OCI-LY7 (cell line): ENCODE measurements around the gene NMRK2. TPM values are rescaled to one million over a fixed set of nuclear protein-coding genes. Genes with fewer than 3 reads are reported as not detected.

Source experiments
- BruUV-seq: library from RNA; stranded (reverse); fragments of 400-500 nt; replicated peaks from 2 replicates; lab custom pipeline; 2021; lab: Mats Ljungman, UMichigan
- CTCF ChIA-PET: fragments of 300-600 bp; sonication (Branson Sonifier 250); formaldehyde crosslinking; loops from one replicate; lab custom pipeline; 2022; ENCODE audit warnings: antibody characterized with exemption; ENCODE audit not compliant: unreplicated experiment; lab: Charles Lee
- POLR2A ChIA-PET: fragments of 300-600 bp; sonication (Branson Sonifier 250); formaldehyde crosslinking; loops from one replicate; lab custom pipeline; 2022; ENCODE audit warnings: antibody characterized with exemption; lab: Charles Lee
- DNase-seq: peaks from one replicate; pipeline ENCODE4 v3.0.0-alpha.2; 2015; ENCODE audit warnings: low spot score
- H2AFZ ChIP-seq: fragments of 200-600 bp; sonication (generic), shearing (Covaris generic); 2 replicates; pipeline ENCODE4 v1.6.1; 2014; ENCODE audit warnings: mild to moderate bottlenecking, antibody characterized with exemption, low read length, moderate library complexity
- H3K27ac ChIP-seq: fragments of 200-600 bp; sonication (generic); 2 replicates; pipeline ENCODE4 v1.5.1; 2014; ENCODE audit warnings: mixed run types, low read depth, mild to moderate bottlenecking, moderate library complexity, low read length, inconsistent platforms; ENCODE audit not compliant: poor library complexity, severe bottlenecking
- H3K36me3 ChIP-seq: fragments of 200-600 bp; sonication (generic); 2 replicates; pipeline ENCODE4 v1.6.1; 2014; ENCODE audit warnings: mild to moderate bottlenecking, antibody characterized with exemption, low read length, moderate library complexity, mixed read lengths; ENCODE audit not compliant: insufficient read depth
- H3K4me1 ChIP-seq: fragments of 200-600 bp; sonication (generic); 2 replicates; pipeline ENCODE4 v1.5.1; 2014; ENCODE audit warnings: mild to moderate bottlenecking, low read length; ENCODE audit not compliant: insufficient read depth, poor library complexity, severe bottlenecking
- H3K4me2 ChIP-seq: fragments of 200-600 bp; sonication (generic); 2 replicates; pipeline ENCODE4 v1.6.1; 2014; ENCODE audit warnings: mild to moderate bottlenecking, low read length
- H3K4me3 ChIP-seq: fragments of 200-600 bp; sonication (generic); 2 replicates; pipeline ENCODE4 v1.5.1; 2014; ENCODE audit warnings: mild to moderate bottlenecking, low read depth, low read length; ENCODE audit not compliant: poor library complexity, severe bottlenecking
- H3K79me2 ChIP-seq: fragments of 200-600 bp; sonication (generic); 2 replicates; pipeline ENCODE4 v1.6.1; 2016; ENCODE audit warnings: low read depth, mild to moderate bottlenecking, low read length, moderate library complexity, mixed read lengths; ENCODE audit not compliant: insufficient read depth
- H3K9me2 ChIP-seq: fragments of 200-600 bp; sonication (generic); 2 replicates; pipeline ENCODE4 v1.6.1; 2016; ENCODE audit warnings: mild to moderate bottlenecking, low read length, mixed read lengths; ENCODE audit not compliant: insufficient read depth
- H3K9me3 ChIP-seq: fragments of 200-600 bp; sonication (generic); 2 replicates; pipeline ENCODE4 v1.6.1; 2014; ENCODE audit warnings: mild to moderate bottlenecking, mixed run types, low read length, mixed read lengths
- H4K20me1 ChIP-seq: fragments of 200-600 bp; sonication (generic); 2 replicates; pipeline ENCODE4 v1.6.1; 2014; ENCODE audit warnings: mild to moderate bottlenecking, antibody characterized with exemption, low read length, moderate library complexity, mixed read lengths; ENCODE audit not compliant: insufficient read depth
- CTCF ChIP-seq: fragments of 200-600 bp; sonication (generic); conservative IDR thresholded peaks from 2 replicates; pipeline ENCODE4 v1.5.1; 2014; ENCODE audit warnings: mild to moderate bottlenecking, antibody characterized with exemption, low read length, moderate library complexity, mixed read lengths
- EZH2phosphoT487 ChIP-seq: fragments of 200-600 bp; sonication (generic); IDR thresholded peaks from 2 replicates; pipeline ENCODE4 v1.6.1; 2018; ENCODE audit warnings: low read depth, borderline replicate concordance, mild to moderate bottlenecking, mixed run types, antibody characterized with exemption, low read length, moderate library complexity, mixed read lengths
- intact Hi-C: fragments of 100-400 bp; cut with micrococcal nuclease; formaldehyde crosslinking; loops from one replicate; pipeline ENCODE4 v1.10.0; 2022; ENCODE audit not compliant: unreplicated experiment
- total RNA-seq, 2 experiments: library from RNA; depleted of rRNA in 1 of 2; stranded (reverse); fragments of >200 nt in 1 of 2; shearing (Covaris generic) in 1 of 2; gene quantifications; 2 replicates each; pipeline ENCODE4 v1.2.3, GENCODE V29; 2014 to 2022

NMRK2 gene
- total RNA-seq, 2 experiments from 2014 or later, result not detected

- H3K9me2 ChIP-seq, result no peaks in the 10 kb centered on the region
- H3K27ac ChIP-seq, result no peak overlapping the region
- H4K20me1 ChIP-seq, result no peaks in the 10 kb centered on the region; the same call in 1 of the 2 replicates
- intact Hi-C loops, result no loop called here
- CTCF ChIA-PET, result interaction anchor here (0.5 kb wide), 1 partner anchor 13 kb away, joined by 4 read pairs; no protein-coding TSS in a partner anchor
- H3K4me2 ChIP-seq, result no peak overlapping the region; the same call in 1 of the 2 replicates
- TF ChIP-seq EZH2phosphoT487, result no peak
- no peak for TF ChIP-seq CTCF
- DNase-seq, result no peak
- POLR2A ChIA-PET, result interaction anchor here (1.9 kb wide), 1 partner anchor 15 kb away, joined by 7 read pairs; no protein-coding TSS in a partner anchor
- no TSS peak for BruUV-seq
- H2AFZ ChIP-seq, result no peak overlapping the region
- H3K9me3 ChIP-seq, result no peaks in the 10 kb centered on the region
- H3K4me3 ChIP-seq, result no peak overlapping the region
- peaks cover 18% of the 10 kb centered on the region; the same call in 1 of the 2 replicates for H3K79me2 ChIP-seq
- peaks cover 21% of the 10 kb centered on the region for H3K4me1 ChIP-seq
- H3K36me3 ChIP-seq, result peaks cover 49% of the 10 kb centered on the region
Observed at GRCh38 chr19:3968556-3969434, 35.9 kb downstream of the NMRK2 start.

- Histone ChIP-seq H3K9me3 (no peaks in the 10 kb centered on the region), H3K4me3 (peak overlapping the region; percentile 96), H3K4me2 (peak overlapping the region; percentile 96), H3K4me1 (peaks cover 21% of the 10 kb centered on the region), H2AFZ (no peak overlapping the region), H4K20me1 (no peaks in the 10 kb centered on the region; the same call in 1 of the 2 replicates), H3K79me2 (peaks cover 18% of the 10 kb centered on the region; the same call in 1 of the 2 replicates), H3K27ac (no peak overlapping the region), H3K36me3 (peaks cover 41% of the 10 kb centered on the region), H3K9me2 (no peaks in the 10 kb centered on the region)
- no TSS peak for BruUV-seq
- POLR2A ChIA-PET, result interaction anchor here (1.9 kb wide), 1 partner anchor 14 kb away, joined by 7 read pairs; no protein-coding TSS in a partner anchor
- intact Hi-C loops, result no loop called here
- CTCF ChIA-PET, result interaction anchor here (0.5 to 0.6 kb wide), 2 partner anchors 12 to 31 kb away, joined by 4 to 5 read pairs; no protein-coding TSS in a partner anchor
- 0 out of 2 replicates have a peak, but pooled peaks have one; percentile 18 for TF ChIP-seq CTCF
- TF ChIP-seq EZH2phosphoT487, result no peak
- DNase-seq, result no peak
Observed at GRCh38 chr19:3969435-3970312, 36.8 kb downstream of the NMRK2 start.
